GM13977 (cell line): ENCODE measurements around the gene RSPO3.

ENCODE experiments used
- DNase-seq: peaks from one replicate; pipeline ENCODE4 v3.0.0; 2012; ENCODE audit warnings: low spot score
- in situ Hi-C: fragments of 300-500 bp; cut with MboI; formaldehyde crosslinking; loops from one replicate; pipeline ENCODE4 v1.12.0; 2022; ENCODE audit warnings: low sequenced_read_pairs, low pct_unique_long_range_greater_than_20kb, mixed read lengths, inconsistent platforms; ENCODE audit not compliant: unreplicated experiment
- TF ChIP-seq, protein P1 (sequence below): IDR thresholded peaks from 2 replicates; pipeline ENCODE4 v1.5.1; 2012; ENCODE audit warnings: mild to moderate bottlenecking, control low read depth; ENCODE audit not compliant: insufficient read depth; ENCODE audit errors: extremely low read depth, missing control alignments

The RSPO3 gene, protein sequence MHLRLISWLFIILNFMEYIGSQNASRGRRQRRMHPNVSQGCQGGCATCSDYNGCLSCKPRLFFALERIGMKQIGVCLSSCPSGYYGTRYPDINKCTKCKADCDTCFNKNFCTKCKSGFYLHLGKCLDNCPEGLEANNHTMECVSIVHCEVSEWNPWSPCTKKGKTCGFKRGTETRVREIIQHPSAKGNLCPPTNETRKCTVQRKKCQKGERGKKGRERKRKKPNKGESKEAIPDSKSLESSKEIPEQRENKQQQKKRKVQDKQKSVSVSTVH

DNA sequence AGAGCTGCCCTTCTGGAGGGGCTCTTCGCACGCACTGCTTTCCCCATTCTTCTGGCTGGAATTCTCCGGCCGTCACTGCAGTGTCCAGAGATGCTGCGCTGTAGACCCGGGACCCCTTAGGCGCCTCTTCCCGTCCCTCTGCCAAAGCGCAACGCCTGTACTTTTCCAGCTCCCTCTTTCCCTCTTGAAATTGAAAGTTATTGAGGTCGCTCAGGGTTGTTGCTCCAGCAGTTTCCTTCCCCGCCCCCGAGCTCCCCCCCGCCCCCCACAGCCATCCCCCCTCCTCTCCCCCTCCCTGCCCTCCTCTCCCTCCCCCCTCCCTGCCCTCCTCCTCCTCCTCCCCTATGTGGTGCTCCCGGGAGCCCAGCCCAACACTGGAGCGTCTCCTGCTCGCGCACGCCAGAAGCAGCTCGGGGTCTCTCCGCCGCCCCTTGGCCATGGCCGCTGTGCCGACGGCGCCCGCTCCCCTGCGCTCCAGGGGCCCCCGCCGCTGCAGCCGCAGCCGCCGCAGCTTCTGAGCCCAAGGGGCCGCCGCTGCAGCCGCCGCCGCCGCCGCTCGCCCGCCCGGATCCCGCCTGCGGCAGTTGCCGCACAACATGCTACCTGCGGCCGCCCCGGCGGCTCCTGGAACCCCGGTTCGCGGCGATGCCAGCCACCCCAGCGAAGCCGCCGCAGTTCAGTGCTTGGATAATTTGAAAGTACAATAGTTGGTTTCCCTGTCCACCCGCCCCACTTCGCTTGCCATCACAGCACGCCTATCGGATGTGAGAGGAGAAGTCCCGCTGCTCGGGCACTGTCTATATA, at the start of gene RSPO3:
TSS of gene RSPO3 (plus strand) at position 374 of the 804 bp plus-strand sequence. CDS start 522 bp downstream, outside the sequence.
- peak; percentile 45 for DNase-seq
- in situ Hi-C loops: loop anchor here (25.0 kb wide), 1 partner anchor 331 kb away; no protein-coding TSS in a partner anchor
- TF ChIP-seq, protein P1, sequence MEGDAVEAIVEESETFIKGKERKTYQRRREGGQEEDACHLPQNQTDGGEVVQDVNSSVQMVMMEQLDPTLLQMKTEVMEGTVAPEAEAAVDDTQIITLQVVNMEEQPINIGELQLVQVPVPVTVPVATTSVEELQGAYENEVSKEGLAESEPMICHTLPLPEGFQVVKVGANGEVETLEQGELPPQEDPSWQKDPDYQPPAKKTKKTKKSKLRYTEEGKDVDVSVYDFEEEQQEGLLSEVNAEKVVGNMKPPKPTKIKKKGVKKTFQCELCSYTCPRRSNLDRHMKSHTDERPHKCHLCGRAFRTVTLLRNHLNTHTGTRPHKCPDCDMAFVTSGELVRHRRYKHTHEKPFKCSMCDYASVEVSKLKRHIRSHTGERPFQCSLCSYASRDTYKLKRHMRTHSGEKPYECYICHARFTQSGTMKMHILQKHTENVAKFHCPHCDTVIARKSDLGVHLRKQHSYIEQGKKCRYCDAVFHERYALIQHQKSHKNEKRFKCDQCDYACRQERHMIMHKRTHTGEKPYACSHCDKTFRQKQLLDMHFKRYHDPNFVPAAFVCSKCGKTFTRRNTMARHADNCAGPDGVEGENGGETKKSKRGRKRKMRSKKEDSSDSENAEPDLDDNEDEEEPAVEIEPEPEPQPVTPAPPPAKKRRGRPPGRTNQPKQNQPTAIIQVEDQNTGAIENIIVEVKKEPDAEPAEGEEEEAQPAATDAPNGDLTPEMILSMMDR: no peak

DNA sequence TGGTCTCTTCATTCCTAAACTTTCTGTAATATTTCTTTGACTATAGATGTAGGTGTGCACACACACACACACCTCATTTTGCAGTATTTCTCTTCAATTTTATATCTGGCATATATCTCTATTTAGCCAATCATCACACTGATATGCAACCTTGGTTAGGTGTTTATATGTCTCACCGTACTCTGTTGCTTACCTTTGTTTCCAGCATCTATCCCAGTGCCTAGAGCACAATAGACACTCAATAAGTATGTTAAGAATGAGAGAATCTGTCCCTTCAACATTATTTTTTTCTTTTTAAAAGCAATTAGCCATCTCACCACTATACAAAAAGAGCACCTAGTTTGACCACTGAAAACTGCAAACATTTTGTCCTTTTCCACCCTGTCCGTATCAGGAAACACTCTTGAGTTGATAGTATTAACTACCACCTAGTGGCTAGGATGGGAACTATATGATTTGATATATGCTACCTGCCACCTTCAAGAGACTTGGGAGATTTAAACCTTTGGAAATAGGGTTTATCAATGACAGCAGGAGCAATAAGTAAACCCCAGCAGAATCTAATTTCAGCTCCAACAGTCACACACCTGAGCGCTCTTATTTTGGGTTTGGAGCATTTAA, 48.7 kb upstream of the RSPO3 start:
- peak; percentile 9 for DNase-seq
- TF ChIP-seq, protein P1: peak; percentile 28
- in situ Hi-C loops: no loop called here

DNA sequence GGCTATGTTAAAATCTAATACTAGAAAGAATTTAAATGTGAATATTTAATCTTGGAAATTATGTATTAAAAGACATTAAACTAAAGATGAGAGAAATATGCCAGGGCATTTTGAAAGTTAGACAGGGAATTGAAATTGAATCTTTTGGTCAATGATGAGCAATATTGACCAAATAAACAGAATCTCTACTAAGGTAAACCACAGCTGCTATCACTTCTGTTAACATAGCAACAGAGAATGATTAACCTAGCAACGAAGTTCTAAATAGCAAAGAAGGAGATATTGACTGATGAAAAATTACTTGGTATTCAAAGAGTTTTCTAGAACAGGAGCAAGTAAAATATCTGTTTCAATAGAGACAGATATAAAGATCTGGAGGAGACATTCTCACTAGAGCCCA, 45.2 kb upstream of the RSPO3 start:
- TF ChIP-seq, protein P1: no peak
- no peak for DNase-seq
- in situ Hi-C loops: no loop called here

DNA sequence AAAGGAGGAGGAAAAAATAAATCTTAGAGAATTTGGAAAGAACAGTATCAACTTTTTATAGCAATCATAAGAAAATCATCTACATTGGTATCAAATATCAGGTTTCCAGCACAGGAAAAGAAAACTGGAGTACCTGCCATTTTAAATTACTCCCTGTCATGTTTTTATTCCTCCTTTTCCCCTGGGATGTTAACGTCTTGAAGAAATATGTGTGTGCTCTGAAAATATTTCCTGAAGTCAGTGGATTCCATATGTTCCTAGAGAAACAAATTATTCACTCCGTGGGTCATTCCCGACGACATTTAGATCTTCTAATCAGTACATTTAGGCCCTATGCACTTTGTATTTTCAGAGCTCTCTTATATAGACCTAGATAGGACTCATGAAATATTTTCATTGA, 42.0 kb upstream of the RSPO3 start:
- TF ChIP-seq, protein P1: no peak
- DNase-seq: no peak
- in situ Hi-C loops: no loop called here

DNA sequence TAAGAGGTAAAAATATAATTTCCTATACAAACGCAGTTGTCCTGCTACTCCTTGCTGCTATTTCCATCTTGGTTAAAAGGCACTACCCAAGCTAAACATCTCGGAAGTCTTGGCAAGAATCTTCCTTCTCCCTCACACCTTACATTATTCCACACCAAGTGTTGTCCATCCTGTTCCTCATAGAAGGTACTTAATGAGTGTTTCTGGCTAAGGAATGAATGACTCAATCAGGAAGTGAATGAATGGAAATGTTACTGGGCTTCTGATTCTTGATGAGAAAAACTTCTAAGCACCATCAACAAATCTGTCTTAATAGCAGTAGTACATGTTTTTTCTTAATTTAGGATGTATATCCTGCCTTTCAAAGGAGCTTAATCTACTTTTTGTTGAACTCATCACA, 40.6 kb upstream of the RSPO3 start:
- DNase-seq: no peak
- TF ChIP-seq, protein P1: no peak
- in situ Hi-C loops: no loop called here

DNA sequence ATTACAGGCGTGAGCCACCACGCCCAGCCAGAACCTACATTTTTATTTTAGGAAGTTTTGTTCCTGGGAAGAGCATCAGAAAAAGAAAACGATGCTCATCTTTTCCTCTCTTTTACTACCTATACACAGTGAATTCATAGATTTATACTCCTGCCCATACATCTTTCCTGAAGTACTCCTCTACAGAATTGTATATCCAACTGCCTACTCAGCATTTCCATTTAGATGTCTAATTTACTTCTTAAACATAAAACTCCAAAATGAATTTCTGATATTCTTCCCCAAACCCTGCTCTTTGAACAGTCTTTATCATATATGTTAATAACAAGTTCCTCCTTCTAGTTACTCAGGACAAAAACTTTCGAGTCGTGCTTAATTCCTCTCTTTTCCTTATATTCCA, 39.8 kb upstream of the RSPO3 start:
- no peak for DNase-seq
- in situ Hi-C loops: no loop called here
- TF ChIP-seq, protein P1: no peak
